GM19238 (cell line): Measurements from ENCODE around the gene SPO11.

Experiments
- DNase-seq: peaks from one replicate; pipeline ENCODE4 v3.0.0; 2011; ENCODE audit warnings: low spot score; ENCODE audit not compliant: insufficient read length

SPO11 gene

GRCh38 chr20:57310821-57311514, 18.6 kb upstream of the SPO11 start:
- no peak for DNase-seq

- no peak for DNase-seq
These were observed 17.5 kb upstream of the SPO11 start for GRCh38 chr20:57312138-57312537.

DNA sequence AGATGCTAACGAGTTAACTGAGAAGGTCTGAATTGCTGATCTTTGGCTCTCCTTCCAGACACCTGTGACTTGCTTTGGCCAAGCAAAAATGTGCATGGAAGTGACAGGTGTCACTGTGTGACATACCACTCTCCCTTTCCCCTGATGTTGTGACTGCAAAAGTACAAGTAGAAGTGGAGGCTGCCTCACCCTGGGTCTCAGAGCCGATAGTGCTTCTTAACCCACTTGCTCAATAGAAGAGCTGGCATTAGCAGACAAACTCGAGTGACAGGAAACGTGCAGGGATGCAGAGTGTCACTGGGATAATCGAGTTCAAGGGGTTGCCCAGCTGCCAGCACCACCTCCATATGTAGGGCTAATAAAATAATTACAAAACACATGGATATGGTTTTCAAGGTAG, 16.4 kb upstream of the SPO11 start:
- DNase-seq: no peak

DNA sequence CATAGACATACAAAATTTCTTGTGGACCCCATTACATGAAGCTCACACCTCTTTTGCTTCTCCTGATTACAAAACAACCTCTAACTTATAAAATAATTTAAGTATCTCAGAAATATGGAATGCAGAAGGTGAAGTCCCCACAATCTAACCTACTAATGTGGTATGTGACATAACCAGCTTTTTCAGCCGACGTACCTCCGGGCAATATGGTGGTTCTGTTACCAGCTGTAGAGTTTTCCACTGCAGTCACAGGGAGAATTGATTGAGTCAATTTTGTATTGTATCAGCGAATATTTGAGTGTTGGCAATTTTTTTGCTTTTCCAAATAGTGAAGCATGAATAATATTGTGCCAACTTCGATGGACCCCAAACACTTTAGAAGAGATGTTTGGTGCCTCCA, 15.7 kb upstream of the SPO11 start:
- no peak for DNase-seq

DNA sequence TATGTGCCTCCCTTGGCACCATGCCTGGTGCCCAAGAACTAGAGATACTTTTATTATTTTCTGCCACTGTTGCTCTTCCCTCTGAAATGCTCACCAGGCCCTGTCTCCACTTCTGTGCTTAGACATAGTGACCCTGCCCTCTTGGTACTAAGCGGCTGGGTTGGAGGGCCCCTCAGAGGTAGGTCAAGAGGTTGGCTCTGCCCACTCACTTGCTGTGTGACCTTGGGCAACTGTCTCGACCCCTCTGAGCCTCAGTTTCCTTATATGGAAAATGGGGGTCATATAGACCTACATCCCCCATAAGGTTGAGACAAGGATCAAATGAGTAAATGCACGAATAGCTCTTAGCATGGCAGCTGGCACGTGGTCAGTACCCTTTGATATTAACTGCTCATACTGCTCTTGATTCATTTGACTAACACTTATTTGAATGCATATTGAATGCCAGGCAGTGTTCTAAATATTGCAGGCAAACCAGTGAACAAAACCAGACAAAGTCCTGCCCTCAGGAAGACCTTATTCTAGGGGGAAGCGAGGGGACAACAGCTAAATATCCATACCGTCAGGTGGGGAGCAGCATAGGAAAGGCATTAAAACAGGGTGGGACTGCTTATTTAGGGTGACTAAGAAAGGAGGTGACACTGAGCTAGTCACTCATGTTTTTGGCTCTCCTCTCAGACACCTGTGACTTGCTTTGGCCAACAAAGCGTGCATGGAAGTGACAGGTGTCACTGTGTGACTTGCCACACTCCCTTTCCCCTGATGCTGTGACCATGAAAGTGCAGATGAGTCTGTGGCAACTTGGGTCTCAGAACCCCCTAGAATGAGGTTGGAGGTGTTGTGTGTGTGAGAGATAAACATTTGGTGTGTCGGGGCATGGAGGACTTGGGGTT, 14.3 kb upstream of the SPO11 start:
- no peak for DNase-seq

- no peak for DNase-seq
These were observed 13.6 kb upstream of the SPO11 start for GRCh38 chr20:57315976-57316480.

DNA sequence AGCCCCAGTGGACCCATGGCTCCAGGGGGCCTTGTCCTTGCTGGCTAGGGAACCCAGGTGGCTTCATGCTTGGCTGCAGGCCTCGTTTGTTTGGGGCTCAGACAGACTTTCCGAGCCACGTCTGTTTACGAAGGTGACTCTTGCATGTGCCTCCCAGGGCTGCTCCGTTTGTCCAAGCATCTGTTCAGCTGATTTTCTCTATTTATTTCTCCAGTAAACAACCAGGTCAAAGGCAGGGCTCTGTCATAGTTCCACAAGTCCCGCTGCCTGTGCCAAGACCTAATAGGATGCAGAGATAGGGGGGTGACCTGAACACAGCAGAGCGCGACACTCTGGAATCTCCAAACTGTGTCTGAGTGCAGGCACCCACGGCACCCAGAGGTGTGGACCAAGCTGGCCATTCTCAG, 12.8 kb upstream of the SPO11 start:
- no peak for DNase-seq

DNA sequence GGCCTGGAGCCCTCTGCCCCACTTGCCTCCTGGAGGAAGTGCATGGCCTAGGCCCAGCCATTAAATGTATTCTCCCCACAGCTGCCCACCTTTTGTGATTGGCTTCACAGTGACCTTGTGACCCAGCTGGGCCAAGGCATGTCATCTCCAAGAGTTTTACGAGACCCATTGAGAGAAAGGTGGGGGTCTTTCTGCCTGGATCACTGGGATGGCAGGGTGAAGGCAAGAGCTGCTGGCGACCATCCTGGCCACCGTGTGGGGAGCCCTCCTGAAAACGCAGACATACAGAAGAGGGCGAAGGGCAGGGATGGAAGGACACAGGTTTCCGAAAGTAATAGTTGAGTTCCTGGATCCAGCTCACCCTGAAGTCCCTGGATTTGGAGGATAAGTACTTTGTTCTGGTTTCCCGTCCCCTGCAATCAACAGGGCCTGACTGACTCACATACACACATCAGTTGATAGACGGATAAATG, 12.3 kb upstream of the SPO11 start:
- no peak for DNase-seq

DNA sequence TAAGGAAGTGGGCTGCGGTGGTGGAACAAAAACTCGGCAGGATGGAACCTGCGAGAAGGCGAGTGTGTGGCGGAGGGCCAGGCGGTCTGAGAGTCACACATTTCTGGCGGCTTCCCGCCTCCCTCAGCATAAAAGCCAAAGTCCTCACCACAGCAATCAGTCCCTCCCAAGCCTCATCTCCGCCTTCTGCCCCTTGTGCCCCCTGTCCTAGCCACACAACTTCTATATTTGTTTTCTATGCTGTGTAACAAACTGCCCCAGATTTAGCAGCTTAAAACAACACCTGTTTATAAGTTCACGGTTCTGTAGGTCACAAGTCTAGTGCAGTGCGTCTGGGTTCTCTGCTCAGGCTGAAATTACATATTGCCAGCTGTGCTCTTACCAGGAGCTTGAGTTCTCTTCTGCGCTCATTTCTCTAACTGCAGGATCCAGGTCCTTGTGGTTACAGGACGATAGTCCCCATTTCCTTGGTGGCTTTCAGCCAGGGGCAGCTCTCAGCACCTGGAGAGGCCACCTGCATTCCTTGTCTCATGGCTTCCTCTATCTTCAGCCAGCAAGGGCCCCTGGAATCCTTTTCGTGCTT, 11.7 kb upstream of the SPO11 start:
- DNase-seq: no peak

DNA sequence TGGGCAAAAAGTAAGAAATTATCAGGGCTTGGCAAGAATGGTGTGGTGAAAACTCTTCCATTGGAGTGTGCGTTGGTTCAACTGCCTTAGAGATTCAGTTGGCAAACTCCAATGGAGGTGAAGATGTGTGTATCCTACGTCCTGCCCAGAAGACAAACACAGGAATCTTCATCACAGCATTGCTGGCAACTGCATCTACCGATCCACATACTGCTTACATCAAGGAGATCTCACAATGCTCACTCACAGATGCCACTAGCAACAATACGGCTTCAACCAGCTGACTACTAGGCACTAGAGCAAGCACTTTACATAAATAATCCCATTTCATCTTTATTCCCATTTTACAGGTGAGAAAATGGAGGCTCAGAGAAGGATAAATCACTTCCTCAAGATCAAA, 10.0 kb upstream of the SPO11 start:
- no peak for DNase-seq

GRCh38 chr20:57320358-57320757, 9.2 kb upstream of the SPO11 start:
- DNase-seq: no peak

- no peak for DNase-seq
These were observed 8.5 kb upstream of the SPO11 start for GRCh38 chr20:57321142-57321541.

DNA sequence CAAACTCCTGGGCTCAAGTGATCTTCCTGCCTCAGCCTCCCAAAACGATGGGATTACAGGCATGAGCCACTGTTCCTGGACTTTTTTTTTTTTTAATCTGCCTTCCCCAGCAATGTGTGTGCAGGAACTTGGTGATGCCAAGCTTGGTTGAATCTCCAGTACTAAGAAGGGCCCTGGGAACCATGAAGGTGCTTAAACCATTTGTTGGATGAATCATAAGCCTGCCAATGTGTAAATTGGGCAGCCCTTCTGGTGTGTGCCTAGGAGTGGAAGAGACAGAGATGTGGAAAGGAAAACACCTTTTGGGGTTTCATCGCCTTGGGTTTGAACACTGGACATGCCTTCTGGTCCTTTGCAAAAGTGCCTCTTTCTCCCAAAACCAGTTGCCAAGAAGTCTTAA, 7.1 kb upstream of the SPO11 start:
- no peak for DNase-seq

DNA sequence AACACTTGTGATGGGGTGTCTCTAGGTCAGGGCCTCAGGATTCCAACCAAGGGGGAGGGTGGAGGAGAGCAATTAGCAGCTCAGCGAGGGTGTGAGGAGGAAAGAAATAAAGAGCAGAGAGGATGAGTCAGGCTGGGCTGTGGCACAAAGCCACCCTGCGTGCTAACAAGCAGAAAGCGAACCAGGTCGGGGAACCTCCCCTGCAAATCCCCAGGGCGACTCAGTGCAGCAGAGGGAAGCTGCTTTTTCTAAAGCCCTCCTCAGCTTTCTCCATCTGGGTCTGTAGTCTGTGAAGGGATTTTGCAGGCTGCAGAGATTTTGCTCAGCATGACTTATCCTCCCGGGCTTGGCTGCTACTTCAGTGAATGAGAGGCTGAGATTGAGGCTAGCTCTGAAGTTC, 6.6 kb upstream of the SPO11 start:
- no peak for DNase-seq

- no peak for DNase-seq
These were observed 3.8 kb upstream of the SPO11 start for GRCh38 chr20:57325632-57326356.

DNA sequence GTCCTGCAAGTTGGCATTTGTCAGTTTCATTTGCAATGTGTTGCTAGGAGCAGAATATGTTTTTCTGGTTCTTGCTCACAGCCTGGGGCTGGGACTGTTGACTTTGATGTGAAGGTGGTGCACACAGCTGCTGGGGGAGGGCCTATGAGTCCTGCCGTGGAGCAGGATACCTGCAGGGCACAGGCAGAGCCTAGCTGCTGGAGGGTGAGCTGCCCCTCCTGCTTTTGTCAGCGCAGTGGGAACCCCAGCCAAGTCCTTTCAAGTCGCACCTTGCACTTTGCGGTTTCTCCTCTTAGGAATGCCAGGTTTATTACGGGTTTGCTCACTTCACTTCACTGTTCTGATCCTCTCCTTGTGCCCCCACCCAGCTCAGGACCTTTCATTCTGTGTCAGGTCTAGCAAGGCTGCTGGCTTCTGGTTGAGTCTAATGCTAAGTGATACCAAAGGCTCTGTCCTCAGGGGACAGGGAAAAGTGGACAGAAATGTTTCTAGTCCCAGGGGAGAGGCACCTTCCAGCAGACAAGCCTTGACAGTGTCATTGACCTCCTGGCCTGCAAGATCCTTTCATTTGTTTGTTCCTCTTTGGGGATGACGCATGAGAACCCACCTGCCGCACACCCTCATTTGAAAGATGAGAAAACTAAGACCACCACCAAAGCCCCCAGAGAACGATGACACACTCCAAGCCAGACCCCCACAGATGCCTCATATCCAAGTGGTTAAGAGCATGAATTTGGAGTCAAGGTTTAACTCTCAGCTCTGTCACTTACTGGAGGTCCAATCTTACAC, 2.7 kb upstream of the SPO11 start:
- no peak for DNase-seq

GRCh38 chr20:57327820-57328219, 1.8 kb upstream of the SPO11 start:
- DNase-seq: no peak

- no peak for DNase-seq
These were observed 1.4 kb downstream of the SPO11 start for GRCh38 chr20:57330998-57331397.

GRCh38 chr20:57332105-57333089, 2.8 kb downstream of the SPO11 start:
- no peak for DNase-seq
